22Rv1 (cell line): ENCODE data around the gene TMX4.

Experiments used
- H3K27ac ChIP-seq: fragments of 450-650 bp; 2 replicates; pipeline ENCODE4 v1.5.1; 2017
- ZFX ChIP-seq: fragments of 450-650 bp; IDR thresholded peaks from 2 replicates; pipeline ENCODE4 v1.6.1; 2017; ENCODE audit warnings: antibody characterized with exemption, borderline replicate concordance
- TF ChIP-seq, protein P1 (sequence below): fragments of 450-650 bp; IDR thresholded peaks from 2 replicates; pipeline ENCODE4 v1.5.1; 2017; ENCODE audit warnings: mild to moderate bottlenecking

Gene TMX4

GRCh38 chr20:8019998-8020247, 362 bp upstream of the TMX4 start:
- no peak for TF ChIP-seq ZFX
- TF ChIP-seq, protein P1, sequence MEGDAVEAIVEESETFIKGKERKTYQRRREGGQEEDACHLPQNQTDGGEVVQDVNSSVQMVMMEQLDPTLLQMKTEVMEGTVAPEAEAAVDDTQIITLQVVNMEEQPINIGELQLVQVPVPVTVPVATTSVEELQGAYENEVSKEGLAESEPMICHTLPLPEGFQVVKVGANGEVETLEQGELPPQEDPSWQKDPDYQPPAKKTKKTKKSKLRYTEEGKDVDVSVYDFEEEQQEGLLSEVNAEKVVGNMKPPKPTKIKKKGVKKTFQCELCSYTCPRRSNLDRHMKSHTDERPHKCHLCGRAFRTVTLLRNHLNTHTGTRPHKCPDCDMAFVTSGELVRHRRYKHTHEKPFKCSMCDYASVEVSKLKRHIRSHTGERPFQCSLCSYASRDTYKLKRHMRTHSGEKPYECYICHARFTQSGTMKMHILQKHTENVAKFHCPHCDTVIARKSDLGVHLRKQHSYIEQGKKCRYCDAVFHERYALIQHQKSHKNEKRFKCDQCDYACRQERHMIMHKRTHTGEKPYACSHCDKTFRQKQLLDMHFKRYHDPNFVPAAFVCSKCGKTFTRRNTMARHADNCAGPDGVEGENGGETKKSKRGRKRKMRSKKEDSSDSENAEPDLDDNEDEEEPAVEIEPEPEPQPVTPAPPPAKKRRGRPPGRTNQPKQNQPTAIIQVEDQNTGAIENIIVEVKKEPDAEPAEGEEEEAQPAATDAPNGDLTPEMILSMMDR: no peak
- peak overlapping the region; percentile 95 for H3K27ac ChIP-seq

DNA sequence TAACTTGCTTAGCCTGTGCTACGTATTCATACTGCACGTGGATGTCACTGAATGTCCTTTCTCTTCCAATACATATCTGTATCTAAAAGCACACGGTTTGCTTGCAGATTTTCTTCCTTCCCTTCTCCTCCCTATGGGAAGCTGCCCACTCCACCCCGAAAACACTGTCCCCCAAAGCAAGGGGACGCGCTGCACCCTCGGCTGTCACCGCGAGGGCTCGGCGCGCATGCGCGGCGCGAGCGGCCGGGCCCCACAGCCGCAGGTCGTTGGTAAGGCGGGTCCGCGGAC, 659 bp downstream of the TMX4 start:
- H3K27ac ChIP-seq: peak overlapping the region; percentile 95
- no peak for TF ChIP-seq ZFX
- TF ChIP-seq, protein P1: no peak

DNA sequence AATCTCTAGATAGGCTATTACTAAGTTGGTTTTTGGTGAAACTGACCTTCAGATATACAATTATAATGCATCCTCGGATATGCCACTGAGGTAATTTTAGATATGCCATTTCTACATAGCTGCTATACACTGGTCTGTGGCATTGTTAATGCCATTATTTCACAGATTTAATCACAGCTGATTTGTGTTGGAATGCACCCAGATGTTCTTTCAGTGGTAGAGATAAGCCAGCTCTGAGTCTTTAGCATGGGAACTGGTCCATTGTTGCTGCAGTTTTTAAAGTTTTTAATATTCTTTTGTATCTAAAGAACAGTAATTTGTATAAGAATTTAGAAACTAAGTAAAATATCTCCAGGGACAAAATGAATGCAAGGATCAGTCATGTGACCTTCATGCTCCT, 6.8 kb downstream of the TMX4 start:
- no peak for TF ChIP-seq ZFX
- TF ChIP-seq, protein P1: no peak
- H3K27ac ChIP-seq: no peak overlapping the region

GRCh38 chr20:8008733-8009132, 10.8 kb downstream of the TMX4 start:
- TF ChIP-seq, protein P1: no peak
- TF ChIP-seq ZFX: no peak
- no peak overlapping the region for H3K27ac ChIP-seq

DNA sequence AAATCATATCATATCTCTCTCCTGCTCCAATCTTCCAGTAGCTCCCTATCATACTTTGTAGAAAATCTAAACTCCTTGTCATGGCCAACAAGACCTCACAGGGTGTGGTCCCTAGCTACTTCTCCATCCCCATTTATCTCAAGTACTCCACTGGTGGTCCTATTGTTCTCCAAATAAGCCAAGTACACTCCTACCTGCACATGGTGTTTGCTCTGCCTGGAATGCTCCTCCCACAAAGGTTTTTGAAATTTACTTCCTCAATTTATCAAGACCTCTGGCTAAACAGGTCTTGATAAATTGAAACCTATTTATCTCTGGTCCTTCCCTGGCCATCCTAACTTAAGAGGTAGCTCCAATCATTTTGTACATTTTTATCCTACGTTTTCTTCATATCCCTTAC, 12.1 kb downstream of the TMX4 start:
- no peak overlapping the region for H3K27ac ChIP-seq
- no peak for TF ChIP-seq ZFX
- TF ChIP-seq, protein P1: no peak

DNA sequence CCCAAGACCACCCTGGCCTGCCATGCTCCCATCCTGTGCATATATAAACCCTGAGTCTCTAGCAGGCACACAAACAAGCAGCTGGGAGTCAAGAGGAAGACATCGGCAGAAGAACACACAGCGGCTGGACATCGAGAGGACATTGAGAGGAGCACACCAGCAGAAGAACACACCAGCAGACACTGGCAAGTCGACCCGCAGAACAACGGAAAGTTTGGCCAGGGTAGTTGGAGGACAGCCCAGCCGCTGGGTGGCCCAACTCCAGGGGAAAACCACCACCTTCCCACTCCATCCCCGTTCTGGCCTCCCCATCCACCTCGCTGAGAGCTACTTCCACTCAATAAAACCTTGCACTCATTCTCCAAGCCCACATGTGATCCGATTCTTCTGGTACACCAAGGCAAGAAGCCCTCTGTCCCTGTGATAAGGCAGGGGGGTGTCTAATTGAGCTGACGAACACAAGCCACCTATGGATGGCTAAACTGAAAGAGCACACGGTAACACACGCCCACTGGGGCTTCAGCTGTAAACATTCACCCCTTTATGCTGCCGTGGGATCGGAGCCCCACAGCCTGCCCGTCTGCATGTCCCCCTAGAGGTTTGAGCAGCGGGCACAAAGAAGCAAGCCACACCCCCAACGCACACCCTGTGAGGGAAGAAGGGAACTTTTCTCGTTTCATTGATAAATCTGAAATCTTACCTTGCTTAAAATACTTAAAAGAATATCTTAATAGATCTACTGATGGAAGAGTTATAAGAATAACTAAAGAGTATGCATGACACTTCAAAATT, 13.8 kb downstream of the TMX4 start:
- TF ChIP-seq, protein P1: no peak
- TF ChIP-seq ZFX: no peak
- no peak overlapping the region for H3K27ac ChIP-seq

- TF ChIP-seq, protein P1: no peak
- TF ChIP-seq ZFX: no peak
- no peak overlapping the region for H3K27ac ChIP-seq
These were observed 14.5 kb downstream of the TMX4 start for GRCh38 chr20:8005033-8005432.
